Suppressor macrophage treated with lipopolysaccharide for 1 hour (primary cell): ENCODE data around the gene JAK3.
"Not testable (repeated sequence)": the region's sequence is repeated elsewhere in the genome, so short reads cannot be mapped to it uniquely, and the experiment has no call there.

ENCODE experiments used
- DNase-seq, 3 donors: peaks; one replicate each; pipeline ENCODE4 v3.0.0-alpha.2; 2020 to 2022

Gene JAK3

GRCh38 chr19:17802137-17802858 lies 45.5 kb downstream of the JAK3 start:
- no peak for DNase-seq

DNA sequence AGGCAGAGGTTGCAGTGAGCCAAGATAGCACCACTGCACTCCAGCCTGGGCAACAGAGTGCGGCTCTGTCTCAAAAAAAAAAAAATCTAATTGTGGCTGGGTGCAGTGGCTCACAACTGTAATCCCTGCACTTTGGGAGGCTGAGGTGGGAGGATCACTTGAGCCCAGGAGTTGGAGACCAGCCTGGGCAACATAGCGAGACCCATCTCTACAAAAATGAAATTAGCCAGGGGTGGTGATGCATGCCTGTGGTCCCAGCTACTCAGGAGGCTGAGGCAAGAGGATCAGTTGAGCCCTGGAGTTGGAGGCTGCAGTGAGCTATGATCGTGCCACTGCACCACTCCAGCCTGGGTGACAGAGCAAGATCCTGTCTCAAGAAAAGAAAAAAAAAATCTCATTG lies 49.2 kb downstream of the JAK3 start:
- DNase-seq, result not testable (repeated sequence)

DNA sequence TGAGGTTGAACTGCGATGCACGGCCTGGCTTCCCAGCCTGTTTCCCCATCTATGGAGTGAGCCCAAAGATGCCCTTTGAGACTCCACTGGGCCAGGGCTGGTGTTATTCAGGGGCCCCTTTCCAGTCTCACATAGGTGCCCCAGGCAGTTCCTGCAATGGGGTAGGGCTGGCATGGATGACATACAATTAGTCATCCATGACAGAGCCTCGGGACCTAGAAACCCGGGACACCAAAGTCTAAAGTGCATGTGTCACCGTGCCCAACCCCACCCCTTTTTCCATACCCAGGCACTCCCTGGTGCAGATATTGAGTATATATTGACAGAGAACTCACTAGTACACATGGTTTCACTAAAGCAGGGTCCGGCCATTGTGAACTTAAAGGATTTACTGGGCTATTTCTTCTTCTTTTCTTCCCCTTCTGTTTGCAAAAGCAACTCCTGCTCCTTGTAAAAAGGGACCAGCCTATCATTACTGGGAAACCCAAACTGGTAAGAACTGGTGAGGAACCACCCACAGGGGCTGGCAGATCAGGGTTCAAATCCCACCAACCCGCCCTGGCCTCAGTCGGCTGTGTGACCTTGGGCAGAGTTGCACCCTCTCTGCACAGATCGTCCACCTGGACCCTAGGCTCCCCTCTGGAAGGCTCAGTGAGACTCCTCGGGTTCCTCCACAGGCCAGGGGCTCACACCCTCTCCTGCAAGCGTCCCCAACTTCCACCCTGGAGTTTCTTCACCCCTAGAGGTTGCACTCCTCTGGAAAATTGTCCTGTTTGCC lies 50.2 kb downstream of the JAK3 start:
- peak; percentile 74 to 75 (median 75) for DNase-seq

GRCh38 chr19:17796838-17797423 lies 50.9 kb downstream of the JAK3 start:
- DNase-seq, result no peak

- DNase-seq, result no peak
Measured at GRCh38 chr19:17796013-17796837, 51.6 kb downstream of the JAK3 start.

DNA sequence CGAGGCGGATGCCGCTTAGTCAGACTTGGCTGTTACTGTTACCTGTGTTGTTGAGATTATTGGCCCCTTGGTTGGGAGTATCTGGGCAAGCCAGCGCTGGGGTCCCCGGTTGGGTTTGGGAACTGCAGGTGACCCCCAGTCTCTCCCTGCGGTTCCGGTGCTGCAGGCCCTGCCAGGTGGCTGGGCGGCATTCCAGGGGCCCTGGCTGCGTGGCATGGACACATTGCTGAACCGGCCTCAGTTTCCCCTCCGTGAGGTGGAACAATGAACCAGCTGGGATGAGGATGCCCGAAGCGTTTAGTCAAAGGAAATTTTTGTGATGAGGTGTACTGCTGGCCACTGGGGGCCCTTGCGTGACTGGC lies 52.3 kb downstream of the JAK3 start:
- DNase-seq, result no peak

DNA sequence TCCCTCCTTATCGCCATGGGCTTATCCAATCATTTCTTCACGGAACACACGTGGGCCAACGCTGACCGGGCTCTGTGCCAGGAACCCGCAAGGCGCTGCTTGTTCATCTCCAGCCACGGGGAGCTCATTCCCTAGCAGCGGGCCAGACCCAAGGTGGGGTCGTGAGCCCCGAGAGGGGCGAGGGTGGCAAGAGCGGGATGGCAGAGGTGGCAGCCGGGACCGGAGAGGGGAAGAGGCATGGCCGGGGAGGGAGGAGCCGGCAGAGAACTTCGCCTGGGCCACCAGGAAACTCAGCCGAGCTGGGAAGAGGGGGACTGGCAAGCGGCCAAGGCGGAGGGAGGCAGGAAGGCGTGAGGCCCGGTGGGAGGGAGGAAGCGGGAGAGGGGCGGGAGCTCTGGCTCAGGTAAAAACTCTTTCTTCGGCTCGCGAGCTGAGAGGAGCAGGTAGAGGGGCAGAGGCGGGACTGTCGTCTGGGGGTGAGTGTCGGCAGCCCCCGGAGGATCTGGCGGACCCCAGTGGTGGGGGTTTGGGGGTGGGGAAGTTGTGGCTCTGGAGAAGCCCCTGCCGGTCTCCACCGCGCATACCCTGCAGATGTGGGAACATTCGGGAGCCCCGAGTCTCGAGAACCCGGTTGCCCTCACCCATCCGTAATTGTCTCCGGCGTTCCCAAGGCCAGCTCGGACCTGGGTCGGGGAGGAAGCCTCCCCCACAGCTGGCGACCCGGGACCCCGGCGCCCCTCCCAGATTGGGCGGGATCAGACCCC lies 52.9 kb downstream of the JAK3 start, which contains the start of gene B3GNT3:
TSS of gene B3GNT3 (plus strand) at position 408 of the 764 bp plus-strand sequence. CDS start 12,670 bp downstream, outside the sequence.
- peak in 1 of 3 donors; percentile 65 for DNase-seq

- DNase-seq, result no peak
Measured at GRCh38 chr19:17794412-17794730, 53.4 kb downstream of the JAK3 start.

- DNase-seq, result no peak
Measured at GRCh38 chr19:17790059-17790780, 57.6 kb downstream of the JAK3 start.

DNA sequence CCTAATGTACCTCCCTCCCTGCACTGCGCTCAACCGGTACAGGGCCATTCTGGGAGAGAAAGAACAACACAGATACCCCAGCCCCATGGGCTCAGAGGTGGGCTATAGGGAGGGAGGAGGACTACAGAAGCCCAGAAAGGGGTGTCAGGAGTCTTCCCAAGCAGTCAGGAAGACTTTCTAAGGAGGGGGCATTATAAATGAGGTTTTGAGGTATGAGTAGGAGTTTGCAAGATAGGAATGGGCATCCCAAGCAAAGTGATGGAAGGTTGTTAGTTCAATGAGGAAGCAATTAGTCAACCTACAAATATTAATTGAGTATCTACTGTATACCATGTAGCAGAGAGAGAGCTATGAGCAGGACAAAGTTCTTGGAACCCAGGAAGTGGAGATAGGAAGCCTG lies 59.1 kb downstream of the JAK3 start:
- DNase-seq, result no peak

GRCh38 chr19:17787274-17787913 lies 60.4 kb downstream of the JAK3 start:
- DNase-seq, result no peak

DNA sequence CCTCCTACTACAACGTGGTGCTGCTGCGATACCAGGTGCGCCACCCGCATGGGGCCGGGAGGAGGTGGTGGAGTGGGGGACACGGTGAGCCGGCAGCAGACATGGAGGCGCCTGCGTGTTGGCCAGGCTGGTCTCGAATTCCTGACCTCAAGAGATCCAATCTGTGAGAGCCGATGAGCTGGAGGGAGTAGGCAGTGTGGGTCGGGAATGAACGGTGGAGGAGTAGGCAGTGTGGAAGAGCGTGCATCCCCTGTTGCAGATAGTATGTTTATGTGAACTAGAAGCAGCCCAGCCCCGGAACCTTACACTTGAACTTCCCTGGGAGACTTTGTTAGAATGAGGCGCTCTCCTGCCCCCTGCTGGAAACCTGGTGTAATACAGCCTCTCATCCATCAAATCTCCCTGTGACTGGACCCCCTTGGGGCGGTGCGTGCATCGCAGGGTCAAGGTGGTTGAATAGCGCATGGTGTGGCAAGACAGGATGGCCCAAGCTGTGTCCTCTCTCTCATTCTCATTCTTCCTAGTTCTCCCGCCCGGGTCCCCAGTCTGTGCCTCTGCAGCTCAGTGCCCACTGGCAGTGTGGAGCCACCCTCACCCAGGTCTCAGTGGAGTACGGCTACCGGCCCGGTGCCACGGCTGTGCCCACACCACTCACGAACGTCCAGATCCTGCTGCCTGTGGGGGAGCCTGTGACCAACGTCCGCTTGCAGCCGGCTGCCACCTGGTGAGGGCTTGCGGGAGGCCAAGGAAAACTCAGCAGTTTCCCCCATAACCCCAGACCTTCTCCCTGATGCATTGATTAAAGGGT lies 63.4 kb downstream of the JAK3 start:
- peak; percentile 67 to 85 (median 82) for DNase-seq

GRCh38 chr19:17783721-17784120 lies 64.1 kb downstream of the JAK3 start:
- DNase-seq, result not testable (repeated sequence)

- no peak for DNase-seq
Measured at GRCh38 chr19:17780781-17781180, 67.0 kb downstream of the JAK3 start.

GRCh38 chr19:17778968-17779929 lies 68.5 kb downstream of the JAK3 start:
- peak; percentile 77 to 94 (median 83) for DNase-seq

DNA sequence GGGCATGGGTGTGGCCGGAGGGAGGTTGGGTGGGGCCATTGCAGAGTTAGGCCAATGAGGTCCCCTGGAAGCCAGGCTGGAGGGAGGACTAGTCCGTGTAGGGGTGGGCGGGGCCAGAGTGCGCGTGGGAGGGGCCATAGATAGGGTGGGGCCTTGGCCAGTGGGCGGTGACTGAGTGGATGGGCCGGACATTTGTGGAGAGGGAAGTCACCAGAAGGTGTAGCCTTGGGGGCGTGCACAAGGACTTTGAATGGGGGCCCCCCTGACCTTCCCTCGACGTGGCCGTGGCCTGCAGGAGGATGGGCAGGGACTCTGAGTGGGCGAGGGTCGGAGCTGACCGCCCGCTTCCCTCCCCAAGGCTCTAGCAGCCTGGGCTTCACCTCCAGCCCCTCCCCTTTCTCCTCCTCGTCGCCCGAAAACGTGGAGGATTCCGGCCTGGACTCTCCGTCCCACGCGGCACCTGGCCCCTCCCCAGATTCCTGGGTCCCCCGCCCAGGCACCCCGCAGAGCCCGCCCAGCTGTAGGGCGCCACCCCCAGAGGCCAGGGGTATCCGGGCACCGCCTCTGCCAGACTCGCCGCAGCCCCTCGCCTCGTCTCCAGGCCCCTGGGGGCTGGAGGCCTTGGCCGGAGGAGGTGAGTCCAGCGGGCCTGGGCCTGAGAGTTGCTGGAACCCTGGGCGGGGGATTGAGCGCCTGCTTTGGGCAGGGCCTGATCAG lies 69.4 kb downstream of the JAK3 start:
- DNase-seq, result peak; percentile 84 to 94 (median 88)

- DNase-seq, result not testable (repeated sequence)
Measured at GRCh38 chr19:17777840-17778239, 69.9 kb downstream of the JAK3 start.
